GM10248 (cell line): ENCODE measurements around the gene PLRG1.

Source experiments
- CTCF ChIA-PET: fragments of 300-600 bp; sonication (Branson Sonifier 250); formaldehyde crosslinking; extraction: SDS; loops from one replicate; lab custom pipeline; 2021; ENCODE audit warnings: antibody characterized with exemption; lab: Yijun Ruan, JAX
- POLR2A ChIA-PET: fragments of 350-650 bp; sonication (Branson Sonifier 250); formaldehyde crosslinking; extraction: SDS; loops from one replicate; lab custom pipeline; 2020; ENCODE audit warnings: antibody characterized with exemption; lab: Yijun Ruan, JAX
- DNase-seq: peaks from one replicate; pipeline ENCODE4 v3.0.0; 2012; ENCODE audit errors: extremely low spot score
- CTCF ChIP-seq: IDR thresholded peaks from 2 replicates; pipeline ENCODE4 v1.5.1; 2012; ENCODE audit warnings: mild to moderate bottlenecking, low read depth; ENCODE audit errors: extremely low read depth, missing control alignments, control extremely low read depth

The PLRG1 gene

GRCh38 chr4:154497889-154498288 is 52.3 kb downstream of the PLRG1 start:
- POLR2A ChIA-PET, result no interaction called here
- CTCF ChIA-PET, result no interaction called here
- TF ChIP-seq CTCF, result no peak
- DNase-seq, result no peak

- DNase-seq, result no peak
- POLR2A ChIA-PET, result no interaction called here
- CTCF ChIA-PET, result no interaction called here
- no peak for TF ChIP-seq CTCF
Observed at GRCh38 chr4:154495867-154496266, 54.3 kb downstream of the PLRG1 start.

GRCh38 chr4:154492288-154492687 is 57.9 kb downstream of the PLRG1 start:
- ChIA-PET POLR2A (no interaction called here), CTCF (no interaction called here)
- DNase-seq, result no peak
- TF ChIP-seq CTCF, result no peak

DNA sequence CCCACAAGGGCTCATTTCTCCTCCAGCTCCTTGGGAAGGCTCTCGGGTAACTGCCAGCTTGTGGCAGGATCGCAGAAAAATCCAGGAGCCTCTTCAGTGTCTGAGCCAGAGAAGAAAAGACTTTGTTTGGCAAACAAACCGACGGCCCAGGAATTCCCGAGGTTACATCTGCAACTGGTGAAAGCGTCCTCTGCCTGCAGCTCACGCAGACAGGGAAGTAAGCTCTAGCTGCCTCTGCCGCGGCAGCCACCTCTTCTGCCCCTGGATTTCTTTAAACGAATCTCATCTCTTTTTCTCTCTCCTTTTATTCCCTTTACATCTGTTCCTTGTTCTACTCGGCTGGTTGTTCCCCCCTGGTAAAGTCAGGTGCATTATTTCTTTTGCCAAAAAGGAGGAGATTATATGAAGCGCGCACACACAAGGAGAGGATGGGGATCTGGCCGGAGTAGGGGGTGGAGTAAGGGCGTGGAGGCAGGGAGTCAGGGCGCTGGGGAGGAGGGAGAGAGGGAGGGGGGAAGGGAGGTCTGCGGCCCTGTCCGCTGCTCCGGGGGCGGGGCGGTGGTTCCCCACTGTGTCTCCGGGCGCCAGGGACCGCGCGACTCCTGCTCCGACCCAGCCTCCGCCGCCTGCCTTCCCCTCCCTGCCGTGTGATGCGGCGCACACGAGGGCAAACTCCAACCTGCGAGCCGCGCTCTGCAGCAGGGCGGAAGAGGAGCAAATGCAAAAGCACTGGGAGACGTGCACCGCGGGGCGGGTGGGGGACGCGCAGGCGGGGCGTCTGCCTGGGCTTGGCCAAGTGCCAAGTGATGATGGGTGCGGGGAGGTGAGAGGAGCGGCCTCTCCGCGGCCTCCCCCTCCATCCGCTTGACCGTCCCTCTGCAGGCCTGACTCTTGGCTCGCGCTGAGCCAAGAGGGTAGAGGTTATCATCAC is 58.6 kb downstream of the PLRG1 start, which contains the start of gene DCHS2:
Gene DCHS2, minus strand, starts transcription at position 459 of the 931 bp plus-strand sequence. Its CDS starts 444 bp downstream, at position 15.
- ChIA-PET POLR2A (no interaction called here), CTCF (no interaction called here)
- TF ChIP-seq CTCF, result no peak
- peak; percentile 51 for DNase-seq

GRCh38 chr4:154490583-154491340 is 59.4 kb downstream of the PLRG1 start:
- ChIA-PET CTCF (no interaction called here), POLR2A (no interaction called here)
- DNase-seq, result peak; percentile 59
- TF ChIP-seq CTCF, result no peak

DNA sequence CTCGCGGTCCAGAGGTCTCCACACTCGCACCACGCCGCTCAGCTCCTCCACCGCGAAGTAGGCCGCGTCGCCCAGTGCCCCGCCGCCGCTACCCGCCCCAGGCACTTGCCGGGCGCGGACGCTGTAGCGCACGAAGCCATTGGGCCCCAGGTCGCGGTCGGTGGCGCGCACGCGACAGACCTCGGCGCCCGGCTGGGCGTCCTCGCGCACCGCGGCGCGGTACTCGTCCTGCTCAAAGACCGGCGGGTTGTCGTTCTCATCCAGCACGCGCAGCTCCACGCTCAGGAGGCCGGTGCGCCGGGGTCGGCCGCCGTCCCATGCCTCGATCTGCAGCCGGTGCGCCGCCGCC is 60.0 kb downstream of the PLRG1 start:
- ChIA-PET CTCF (no interaction called here), POLR2A (no interaction called here)
- DNase-seq, result peak; percentile 11
- no peak for TF ChIP-seq CTCF
